CD4-positive, alpha-beta T cell treated with Interleukin-15 for 1 hour (primary cell): ENCODE measurements around the gene NOL9.
A peak's percentile ranks its signal among the peaks of the same experiment; 100 is the strongest.
"Not testable (repeated sequence)": the region's sequence is repeated elsewhere in the genome, so short reads cannot be mapped to it uniquely, and the experiment has no call there.

Experiments
- DNase-seq: peaks from one replicate; pipeline ENCODE4 v3.0.0-alpha.2; 2020

NOL9 gene

GRCh38 chr1:6501279-6501813, 53.0 kb downstream of the NOL9 start:
- no peak for DNase-seq

GRCh38 chr1:6500544-6501278, 53.6 kb downstream of the NOL9 start:
- DNase-seq = no peak

DNA sequence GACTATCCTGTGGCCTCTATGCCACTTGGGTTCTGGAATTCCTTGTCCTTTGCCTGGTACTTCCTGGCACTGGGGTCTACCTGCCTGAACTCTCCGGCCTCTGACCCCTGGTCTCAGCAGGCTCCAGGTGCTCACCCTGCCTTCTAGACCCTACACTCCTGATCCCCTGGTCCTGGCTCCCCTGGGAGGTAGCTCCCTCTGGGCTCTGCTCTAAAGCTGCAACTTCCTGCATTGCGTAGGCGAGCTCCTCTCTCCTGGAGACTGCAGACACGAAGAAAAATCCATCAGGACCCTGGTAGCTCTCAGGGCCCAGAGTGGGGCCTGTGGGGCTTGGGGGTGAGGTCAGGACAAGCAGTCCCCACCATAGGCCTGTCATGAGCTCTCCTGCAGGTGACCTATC, 55.0 kb downstream of the NOL9 start:
- DNase-seq = no peak

DNA sequence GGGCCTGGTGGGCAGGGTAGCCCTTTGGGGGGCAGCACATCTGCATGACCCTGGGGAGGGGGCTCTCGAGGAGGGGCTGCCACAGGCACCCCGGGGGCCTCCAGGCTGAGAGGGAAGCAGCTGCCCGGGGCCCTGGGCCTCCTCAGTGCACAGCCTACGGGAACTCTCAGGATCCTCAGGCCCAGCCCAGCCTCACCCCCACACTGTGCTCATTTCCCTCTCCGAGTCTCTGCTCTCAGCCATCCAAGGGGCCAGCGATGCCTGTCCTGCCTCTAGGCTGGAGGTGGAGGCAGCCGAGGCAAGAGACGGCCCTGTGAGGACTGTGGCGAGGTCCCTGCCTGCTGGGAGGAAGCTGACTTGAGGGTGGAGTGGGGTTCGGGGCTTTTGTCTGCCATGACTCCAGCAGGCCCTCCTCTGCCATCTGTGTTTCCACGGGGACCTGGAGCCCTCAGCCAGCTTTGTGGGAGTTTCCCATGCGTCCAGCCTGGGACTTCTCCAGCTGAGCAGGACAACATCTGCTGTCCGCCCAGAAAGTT, 55.7 kb downstream of the NOL9 start:
- DNase-seq = no peak

- DNase-seq = no peak
These were observed 56.3 kb downstream of the NOL9 start for GRCh38 chr1:6497867-6498575.

GRCh38 chr1:6497215-6497866, 57.0 kb downstream of the NOL9 start:
- peak; percentile 54 for DNase-seq

DNA sequence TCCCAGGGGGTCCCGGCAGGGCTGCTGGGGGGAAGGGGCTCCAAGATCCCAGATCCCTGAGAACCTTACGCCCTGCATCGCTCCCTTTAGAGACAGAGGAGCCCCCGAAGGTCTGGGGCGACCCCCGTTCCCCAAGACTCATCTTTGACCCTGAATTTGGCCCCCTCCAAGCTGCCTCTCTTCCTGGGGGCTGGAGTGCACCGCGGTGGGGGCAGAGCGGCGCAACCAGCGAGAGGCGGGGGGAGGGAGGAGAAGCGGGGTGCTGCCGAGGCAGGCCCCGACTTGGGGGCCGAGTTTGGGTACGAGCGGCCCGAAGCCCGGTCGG, 57.5 kb downstream of the NOL9 start:
- no peak for DNase-seq

GRCh38 chr1:6496365-6496721, 58.0 kb downstream of the NOL9 start:
- no peak for DNase-seq

- no peak for DNase-seq
These were observed 58.6 kb downstream of the NOL9 start for GRCh38 chr1:6495540-6496364.

DNA sequence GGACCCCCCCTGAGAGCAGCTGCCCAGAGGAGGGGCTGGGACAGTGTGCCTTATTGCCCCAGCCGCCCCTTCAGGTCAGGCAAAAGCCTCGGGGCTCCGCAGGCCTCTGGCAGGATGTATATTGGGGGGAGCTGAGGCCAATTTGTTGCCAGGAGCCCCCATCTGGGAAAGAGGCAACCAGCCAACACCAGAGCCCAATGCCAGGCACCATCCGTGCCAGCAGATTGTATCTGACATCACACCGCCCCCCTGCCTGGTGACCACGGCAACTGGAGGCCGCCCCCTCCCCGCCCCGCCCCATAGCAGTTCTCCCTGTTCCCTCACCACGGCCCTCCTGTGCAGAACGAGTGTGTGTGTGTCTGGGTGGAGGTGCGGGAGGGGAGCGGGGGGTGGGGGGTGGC, 59.3 kb downstream of the NOL9 start:
- DNase-seq = no peak

- DNase-seq = no peak
These were observed 59.7 kb downstream of the NOL9 start for GRCh38 chr1:6494627-6495026.

- not testable (repeated sequence) for DNase-seq
These were observed 60.5 kb downstream of the NOL9 start for GRCh38 chr1:6493834-6494223.

GRCh38 chr1:6491966-6492365, 62.3 kb downstream of the NOL9 start:
- no peak for DNase-seq

DNA sequence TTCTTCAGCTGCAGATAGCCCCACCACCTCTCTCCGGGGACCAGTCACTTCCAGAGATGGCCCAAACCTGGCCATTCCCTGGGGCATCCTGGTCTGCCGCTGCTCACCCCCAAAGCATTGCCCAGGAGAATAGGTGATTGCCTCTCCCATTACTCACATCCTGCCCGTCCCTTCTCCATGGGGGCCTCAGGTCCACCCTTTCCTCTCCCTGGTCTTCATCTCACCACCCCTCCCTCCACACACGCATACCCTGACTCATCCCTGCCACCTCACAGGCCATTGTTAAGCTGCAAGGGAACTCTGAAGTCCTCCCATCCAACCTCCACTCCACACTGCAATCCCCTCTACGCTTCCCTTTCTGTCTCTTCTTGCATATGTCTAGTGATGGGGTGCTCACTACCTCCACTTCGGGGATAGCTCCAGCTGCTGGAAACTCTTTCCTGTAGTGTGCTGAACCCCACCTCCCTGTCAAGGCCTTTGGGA, 62.8 kb downstream of the NOL9 start, which contains the start of gene PLEKHG5:
Gene PLEKHG5 (minus strand): TSS at position 188 of the 483 bp plus-strand sequence. CDS start 14,096 bp downstream, outside the sequence.
- no peak for DNase-seq

- no peak for DNase-seq
These were observed 63.2 kb downstream of the NOL9 start for GRCh38 chr1:6491081-6491449.

DNA sequence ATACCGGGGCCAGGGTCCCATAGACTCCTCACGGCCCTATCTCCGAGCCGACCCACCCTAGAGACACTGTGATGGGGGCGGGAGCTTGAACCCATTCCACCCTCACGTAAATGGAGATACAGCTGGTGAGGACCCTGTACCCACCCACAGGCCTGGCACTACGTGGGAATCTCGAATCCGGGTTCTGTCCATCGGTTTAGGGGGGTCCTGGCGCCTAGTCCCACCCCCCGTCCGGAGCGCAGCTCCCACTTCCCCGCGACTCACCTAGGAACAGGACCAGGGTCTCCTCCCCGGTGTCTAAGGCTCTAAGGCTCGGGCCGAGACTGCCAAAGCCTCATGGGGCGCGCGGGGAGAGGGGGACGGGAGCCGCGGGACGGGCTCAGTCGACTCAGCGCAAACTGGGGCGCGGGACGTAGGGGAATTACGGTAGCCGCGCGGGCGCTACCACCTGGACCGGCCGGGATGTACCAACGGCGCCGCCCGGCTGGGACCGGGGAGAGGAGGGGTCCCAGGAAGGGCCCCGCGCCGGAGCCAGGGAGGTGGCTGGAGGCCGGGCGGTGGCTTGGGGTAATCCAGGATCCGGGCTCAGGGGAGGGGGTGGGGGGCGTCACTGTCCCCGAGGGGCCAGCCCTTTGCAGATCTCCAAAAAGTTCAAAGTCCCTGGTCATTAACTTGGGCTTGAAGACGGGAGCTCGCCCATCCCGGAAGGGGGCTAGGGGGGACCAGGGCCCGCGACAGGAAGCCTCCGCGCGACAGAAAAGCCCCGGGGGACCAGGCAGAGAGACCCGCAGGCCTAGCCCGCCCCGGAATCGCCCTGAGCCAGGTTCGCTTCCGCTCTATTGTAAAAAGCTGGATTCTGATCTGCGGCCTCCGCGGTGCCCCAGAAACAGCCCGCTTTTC, 63.9 kb downstream of the NOL9 start:
- DNase-seq = peak; percentile 44

DNA sequence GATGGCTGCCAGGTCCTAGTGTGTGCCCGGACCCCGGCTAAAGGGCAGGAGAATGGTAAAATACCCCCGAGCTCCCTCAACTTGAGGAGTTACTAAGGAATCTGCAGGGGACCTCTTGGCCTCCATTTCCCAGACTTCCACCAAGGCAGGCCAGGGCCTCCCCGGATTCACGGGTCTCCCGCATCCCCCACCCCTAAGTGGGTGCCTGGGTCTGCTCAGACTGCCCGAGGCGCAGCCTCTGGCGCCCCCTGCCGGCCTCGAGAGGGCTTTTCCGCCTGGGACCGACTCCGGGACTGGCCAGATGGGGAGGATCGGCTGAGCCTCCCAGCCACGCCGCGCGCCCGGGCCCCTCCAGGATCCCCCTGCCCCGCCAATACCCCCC, 64.5 kb downstream of the NOL9 start:
- peak; percentile 74 for DNase-seq

DNA sequence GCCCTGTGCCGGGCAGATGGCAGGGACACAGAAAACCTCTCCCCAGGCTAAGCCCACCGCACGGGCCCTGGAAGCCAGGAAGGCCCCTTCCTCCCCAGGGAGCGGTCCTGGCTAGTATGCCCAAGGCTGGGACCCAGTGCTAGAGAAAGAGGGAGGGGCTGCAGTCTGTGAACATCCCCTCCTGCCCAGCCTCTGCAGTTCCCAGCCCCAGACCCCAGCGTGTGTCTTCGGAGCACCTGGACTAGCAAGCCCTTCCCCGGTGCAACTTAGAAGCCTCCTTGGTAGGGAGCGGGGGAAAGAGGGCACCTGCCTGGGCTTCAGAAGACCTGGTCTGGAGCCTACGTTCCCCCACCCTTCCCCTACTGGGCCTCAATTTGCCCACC, 64.9 kb downstream of the NOL9 start:
- no peak for DNase-seq

GRCh38 chr1:6488602-6489382, 65.5 kb downstream of the NOL9 start:
- no peak for DNase-seq

- DNase-seq = no peak
These were observed 66.4 kb downstream of the NOL9 start for GRCh38 chr1:6487804-6488484.
